LNCaP clone FGC (cell line): Measurements from ENCODE around the gene EHBP1.

ENCODE experiments used
- DNase-seq: peaks from one replicate; pipeline ENCODE4 v3.0.0-alpha.2; 2011; ENCODE audit warnings: low read depth
- H3K4me3 ChIP-seq: 2 replicates; pipeline ENCODE4 v1.5.1; 2011; ENCODE audit warnings: mild to moderate bottlenecking, low read depth, low read length, control low read depth
- TF ChIP-seq, protein P1 (sequence below): IDR thresholded peaks from 2 replicates; pipeline ENCODE4 v1.5.1; 2012; ENCODE audit warnings: mild to moderate bottlenecking; ENCODE audit not compliant: control insufficient read depth, insufficient read depth; ENCODE audit errors: extremely low read depth

Gene EHBP1

DNA sequence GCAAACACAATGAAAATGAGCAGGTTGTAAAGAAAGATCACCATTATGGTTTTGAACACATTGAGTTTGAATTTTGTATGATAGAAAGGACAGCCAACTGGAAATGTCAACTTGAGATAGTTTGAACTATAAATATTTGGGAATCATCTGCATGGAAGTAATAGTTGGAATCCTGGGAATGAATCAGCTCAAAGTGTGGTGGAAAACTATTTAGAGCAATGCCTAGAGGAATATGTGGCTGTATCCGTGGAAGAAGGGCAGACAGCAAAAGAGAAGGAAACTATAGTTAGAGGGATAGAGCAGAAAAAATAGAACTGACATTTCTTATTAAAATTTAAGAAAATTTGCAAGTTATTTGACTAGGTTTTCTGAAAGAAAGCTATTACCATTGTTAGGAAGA lies 232.6 kb downstream of the EHBP1 start:
- DNase-seq, result no peak
- no peak overlapping the region for H3K4me3 ChIP-seq
- TF ChIP-seq, protein P1, sequence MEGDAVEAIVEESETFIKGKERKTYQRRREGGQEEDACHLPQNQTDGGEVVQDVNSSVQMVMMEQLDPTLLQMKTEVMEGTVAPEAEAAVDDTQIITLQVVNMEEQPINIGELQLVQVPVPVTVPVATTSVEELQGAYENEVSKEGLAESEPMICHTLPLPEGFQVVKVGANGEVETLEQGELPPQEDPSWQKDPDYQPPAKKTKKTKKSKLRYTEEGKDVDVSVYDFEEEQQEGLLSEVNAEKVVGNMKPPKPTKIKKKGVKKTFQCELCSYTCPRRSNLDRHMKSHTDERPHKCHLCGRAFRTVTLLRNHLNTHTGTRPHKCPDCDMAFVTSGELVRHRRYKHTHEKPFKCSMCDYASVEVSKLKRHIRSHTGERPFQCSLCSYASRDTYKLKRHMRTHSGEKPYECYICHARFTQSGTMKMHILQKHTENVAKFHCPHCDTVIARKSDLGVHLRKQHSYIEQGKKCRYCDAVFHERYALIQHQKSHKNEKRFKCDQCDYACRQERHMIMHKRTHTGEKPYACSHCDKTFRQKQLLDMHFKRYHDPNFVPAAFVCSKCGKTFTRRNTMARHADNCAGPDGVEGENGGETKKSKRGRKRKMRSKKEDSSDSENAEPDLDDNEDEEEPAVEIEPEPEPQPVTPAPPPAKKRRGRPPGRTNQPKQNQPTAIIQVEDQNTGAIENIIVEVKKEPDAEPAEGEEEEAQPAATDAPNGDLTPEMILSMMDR, result no peak

DNA sequence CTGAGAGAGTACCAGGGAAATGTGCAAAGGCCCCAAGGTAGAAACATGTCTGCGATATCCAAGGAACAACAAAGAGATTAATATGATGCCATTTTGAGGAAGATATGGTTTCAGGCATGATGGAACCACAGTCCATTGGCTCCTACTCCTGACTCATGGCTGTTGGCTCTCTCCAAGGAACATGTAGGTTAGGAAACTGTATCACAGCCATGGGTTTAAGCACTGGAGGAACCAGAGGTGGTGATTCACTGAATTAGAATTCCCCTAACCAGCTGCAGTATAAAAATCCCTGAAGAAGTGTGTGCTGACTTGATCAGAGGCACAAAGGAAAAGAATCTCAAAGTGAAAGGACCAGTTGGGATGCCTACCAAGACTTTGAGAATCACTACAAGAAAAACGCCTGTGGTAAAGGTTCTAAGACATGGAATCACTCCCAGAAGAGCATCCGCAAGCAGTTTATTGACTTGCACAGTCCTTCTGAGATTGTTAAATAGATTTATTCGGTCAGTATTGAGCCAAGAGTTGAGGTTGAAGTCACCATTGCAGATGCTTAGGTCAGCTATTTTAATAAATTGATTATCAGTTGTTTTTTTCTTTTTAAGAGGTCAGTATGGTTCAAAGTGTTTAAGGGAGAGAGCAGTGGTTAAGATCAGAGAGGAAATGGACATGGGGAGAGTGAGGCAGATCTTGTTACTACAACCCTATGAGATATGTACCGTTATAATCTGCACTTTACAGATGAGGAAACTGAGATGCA lies 234.4 kb downstream of the EHBP1 start:
- H3K4me3 ChIP-seq, result no peak overlapping the region
- TF ChIP-seq, protein P1, result no peak
- no peak for DNase-seq

GRCh38 chr2:62940697-62941096 lies 235.2 kb downstream of the EHBP1 start:
- no peak for DNase-seq
- TF ChIP-seq, protein P1, result no peak
- no peak overlapping the region for H3K4me3 ChIP-seq

DNA sequence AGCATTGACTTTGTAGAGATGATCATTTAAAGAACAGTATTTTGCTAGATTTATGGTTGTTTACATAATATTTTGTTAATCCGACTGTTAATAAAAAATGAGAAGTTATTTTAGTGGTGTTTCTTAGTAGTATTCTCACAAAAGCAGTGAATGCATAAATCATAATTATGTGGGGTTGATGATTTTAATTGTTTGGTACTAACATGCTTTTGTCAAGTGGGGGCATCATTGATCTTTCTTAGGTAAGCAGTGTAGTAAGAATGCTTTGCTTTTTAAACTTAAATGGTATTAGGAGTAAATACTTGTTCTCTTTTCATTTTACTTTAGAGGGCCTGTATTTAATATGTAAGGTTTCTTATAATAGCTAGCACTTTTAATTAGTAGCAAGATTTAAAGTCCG lies 235.9 kb downstream of the EHBP1 start:
- TF ChIP-seq, protein P1, result 0 out of 2 replicates have a peak, but pooled peaks have one; percentile 25
- no peak for DNase-seq
- H3K4me3 ChIP-seq, result no peak overlapping the region

DNA sequence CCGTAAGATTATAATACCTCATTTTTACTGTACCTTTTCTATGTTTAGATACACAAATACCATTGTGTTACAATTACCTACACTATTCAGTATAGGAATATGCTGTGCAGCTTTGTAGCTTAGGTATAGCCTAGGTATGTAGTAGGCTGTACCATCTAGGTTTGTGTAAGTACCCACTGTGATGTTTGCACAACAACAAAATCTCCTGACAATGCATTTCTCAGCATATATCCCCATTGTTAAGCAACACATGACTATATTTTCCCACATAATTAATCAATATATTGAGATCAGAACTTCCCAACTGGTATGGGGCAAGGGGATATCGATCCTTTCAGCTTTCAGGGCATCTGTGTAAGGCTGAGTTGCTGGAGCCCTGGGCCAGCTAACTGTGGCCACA lies 238.8 kb downstream of the EHBP1 start:
- TF ChIP-seq, protein P1, result no peak
- H3K4me3 ChIP-seq, result no peak overlapping the region
- DNase-seq, result no peak

DNA sequence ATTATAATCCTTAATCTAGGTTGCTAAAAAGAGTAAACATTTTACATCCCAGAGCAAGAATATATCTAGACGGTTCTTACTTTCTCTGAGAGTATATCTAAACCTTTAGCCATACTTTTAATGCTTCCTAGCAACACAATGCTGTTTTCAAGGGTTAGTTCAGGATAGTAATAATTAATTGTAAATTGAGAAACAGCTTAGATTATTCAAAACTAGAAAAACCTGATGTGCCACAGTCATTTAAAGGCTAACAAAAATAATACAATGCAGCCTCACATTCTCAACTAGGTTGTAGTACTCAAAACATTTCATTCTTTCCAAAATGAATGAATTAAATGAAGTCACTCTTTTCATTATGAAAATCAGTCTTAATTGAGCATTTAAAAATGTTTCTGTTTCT lies 241.9 kb downstream of the EHBP1 start:
- TF ChIP-seq, protein P1, result no peak
- no peak for DNase-seq
- H3K4me3 ChIP-seq, result no peak overlapping the region

DNA sequence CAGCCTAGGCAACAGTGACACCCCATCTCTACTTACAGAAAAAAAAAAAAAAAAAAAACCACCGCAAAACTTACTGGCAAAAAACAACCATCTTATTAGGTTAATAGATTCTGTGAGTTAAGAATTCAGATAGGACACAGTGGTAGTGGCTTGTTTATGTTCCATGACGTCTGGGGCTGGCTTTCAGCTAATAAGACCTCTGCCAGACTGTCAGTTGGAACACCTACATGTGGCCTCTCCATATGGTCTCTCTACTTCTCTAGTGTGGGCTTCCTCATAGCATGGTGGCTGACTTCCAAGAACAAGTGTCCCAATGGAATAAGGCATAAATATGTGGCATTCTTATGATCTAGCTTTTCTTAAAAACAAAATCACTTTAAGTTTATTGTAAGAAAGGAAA lies 251.1 kb downstream of the EHBP1 start:
- no peak overlapping the region for H3K4me3 ChIP-seq
- TF ChIP-seq, protein P1, result no peak
- no peak for DNase-seq
